CD1c-positive myeloid dendritic cell (primary cell): ENCODE data around the gene DOP1A.
A peak's percentile ranks its signal among the peaks of the same experiment; 100 is the strongest.

Source experiments
- DNase-seq: peaks from one replicate; pipeline ENCODE4 v3.0.0-alpha.2; 2016; ENCODE audit errors: extremely low spot score

DOP1A gene

GRCh38 chr6:83199863-83200225 lies 132.4 kb downstream of the DOP1A start:
- DNase-seq = no peak

DNA sequence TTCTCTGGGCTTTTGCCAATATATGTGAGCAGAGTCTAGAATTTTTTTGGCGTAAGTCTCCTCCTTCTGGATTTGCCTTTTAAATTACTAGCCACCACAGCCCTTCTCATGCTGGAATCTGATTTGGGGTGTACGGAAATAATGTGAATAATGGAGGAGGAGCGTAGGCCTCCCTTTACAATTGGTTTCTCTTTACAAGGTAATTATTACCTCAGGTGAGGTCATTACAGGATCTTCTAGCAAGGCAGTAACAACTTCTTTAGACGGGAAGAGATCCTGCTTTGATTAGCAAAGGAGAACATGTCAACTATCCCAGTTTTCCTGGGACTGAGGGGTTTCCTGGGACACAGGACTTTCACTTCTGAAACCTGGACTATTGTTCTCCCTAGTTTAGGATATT lies 134.6 kb downstream of the DOP1A start:
- no peak for DNase-seq

DNA sequence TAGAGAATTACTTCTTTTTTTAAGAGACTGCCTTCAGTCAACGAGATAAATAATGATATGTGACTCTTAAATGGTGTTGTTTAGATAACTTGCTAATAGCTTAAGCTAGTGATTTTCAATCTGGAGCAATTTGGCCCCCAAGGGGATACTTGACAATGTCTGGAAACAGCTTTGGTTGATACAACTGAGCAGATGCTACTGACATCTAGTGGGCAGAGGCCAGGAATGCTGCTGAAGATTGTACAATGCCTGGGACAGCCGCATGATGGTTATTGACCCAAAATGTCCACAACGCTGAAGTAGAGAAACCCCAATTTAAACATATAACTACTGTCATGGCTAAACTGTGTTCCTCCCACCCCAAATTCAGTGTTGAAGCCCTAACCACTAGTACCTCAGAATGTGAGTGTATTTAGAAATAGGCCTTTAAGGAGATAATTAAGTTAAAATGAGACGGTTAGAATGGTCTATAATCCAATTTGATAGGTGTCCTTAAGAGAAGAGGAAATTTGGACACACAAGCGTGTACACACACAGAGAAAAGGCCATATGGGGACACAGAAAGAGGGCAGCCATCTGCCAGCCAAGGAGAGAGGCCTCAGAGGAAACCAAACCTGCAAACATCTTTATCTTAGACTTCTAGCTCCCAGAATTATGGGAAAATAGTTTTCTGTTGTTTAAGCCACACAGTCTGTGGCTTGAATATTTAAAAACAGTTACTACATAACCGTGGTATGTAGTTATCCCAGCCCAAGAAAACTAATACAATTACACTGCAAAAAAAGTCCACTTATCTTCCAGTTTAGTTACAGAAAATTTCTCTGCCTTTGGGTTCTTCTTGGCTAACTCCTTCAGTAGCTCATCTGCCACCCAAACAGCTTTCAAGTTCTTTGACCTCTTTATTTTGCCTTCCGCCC lies 147.9 kb downstream of the DOP1A start:
- peak; percentile 56 for DNase-seq

GRCh38 chr6:83216806-83217205 lies 149.3 kb downstream of the DOP1A start:
- DNase-seq = no peak
